ENCODE data around the gene PSG7. TPM values are rescaled to one million over a fixed set of nuclear protein-coding genes. Genes with fewer than 3 reads are reported as not detected.
"Not testable (repeated sequence)": the region's sequence is repeated elsewhere in the genome, so short reads cannot be mapped to it uniquely, and the experiment has no call there.

The PSG7 gene
- total RNA-seq, 1 experiment from 2014 or later: not detected

DNA sequence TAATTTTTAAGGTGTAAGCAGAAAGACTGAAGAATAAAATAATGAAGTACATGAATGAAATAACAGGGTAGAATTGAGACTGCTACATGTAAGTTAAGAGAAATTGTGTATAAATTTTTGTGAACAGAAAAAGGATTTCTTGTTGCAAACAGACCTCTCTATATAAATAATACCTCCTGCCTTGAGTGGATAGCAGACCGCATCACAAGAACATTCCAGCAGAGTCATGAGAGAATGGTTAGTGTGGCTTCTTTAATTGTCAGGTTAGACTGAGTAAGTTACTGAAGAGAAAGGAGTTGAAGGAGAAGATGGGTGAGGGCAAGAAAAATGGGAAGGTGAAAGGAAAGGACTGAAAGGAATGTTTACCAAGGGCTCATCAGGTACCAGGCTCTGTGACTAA, 37.9 kb downstream of the PSG7 start:
- not testable (repeated sequence) for H3T11ph ChIP-seq (ENCODE audit: low read length); DNase-seq; H3K79me2 ChIP-seq (ENCODE audit: insufficient read depth, low read length); H3K27me3 ChIP-seq (ENCODE audit: insufficient read depth, low read length); H2AFZ ChIP-seq (ENCODE audit: low read length); H2BK15ac ChIP-seq (ENCODE audit: low read depth, low read length); H3K4ac ChIP-seq (ENCODE audit: low read depth, low read length); H3K9ac ChIP-seq (ENCODE audit: extremely low read depth, insufficient read length, low read length); H3K14ac ChIP-seq (ENCODE audit: insufficient read depth, low read length); H3K27ac ChIP-seq (ENCODE audit: insufficient read length, low read depth, low read length); H3K56ac ChIP-seq (ENCODE audit: insufficient read length, low read depth, low read length); H3K18ac ChIP-seq (ENCODE audit: insufficient read length, low read depth, low read length); H2BK12ac ChIP-seq (ENCODE audit: insufficient read length, low read depth, low read length); H3K27me3 Mint-ChIP-seq (ENCODE audit: low read depth); H3K4me3 Mint-ChIP-seq; H4K5ac ChIP-seq (ENCODE audit: insufficient read length, low read depth, low read length); H3K4me1 Mint-ChIP-seq; H4K20me1 ChIP-seq (ENCODE audit: control insufficient read depth, insufficient read depth, insufficient read length); H4K91ac ChIP-seq (ENCODE audit: insufficient read length, low read depth, low read length); H3K23me2 ChIP-seq (ENCODE audit: insufficient read length, low read depth, low read length, poor library complexity, severe bottlenecking); H3K23ac ChIP-seq (ENCODE audit: insufficient read length, low read depth, low read length); H3K27ac Mint-ChIP-seq; H2BK120ac ChIP-seq (ENCODE audit: low read depth, low read length, poor library complexity, severe bottlenecking); H2BK20ac ChIP-seq (ENCODE audit: low read depth, low read length, poor library complexity, severe bottlenecking); H3K79me1 ChIP-seq (ENCODE audit: insufficient read depth, low read depth, low read length, poor library complexity, severe bottlenecking); H4K8ac ChIP-seq (replicated peaks; ENCODE audit: insufficient read length, low read depth, low read length); H2BK5ac ChIP-seq (ENCODE audit: insufficient read length, low read length); H2AK5ac ChIP-seq (ENCODE audit: insufficient read length, low read length); H3K4me2 ChIP-seq (ENCODE audit: insufficient read depth, insufficient read length, low read length); H3K4me1 ChIP-seq (ENCODE audit: insufficient read depth, low read length)
- peaks cover 88 to 92% of the 10 kb centered on the region in 2 experiments for H3K9me3 Mint-ChIP-seq
- H3K9me3 ChIP-seq (ENCODE audit: control insufficient read depth, low read depth, low read length): peaks cover 31% of the 10 kb centered on the region
- H3K36me3 Mint-ChIP-seq (ENCODE audit: insufficient read depth in 1 of 3, low read depth in 3 of 3): peaks cover 0 to 16% (median 8%) of the 10 kb centered on the region in 3 experiments; a peak in 6 of 7 replicates
- no CpG with 5 or more reads among the region's 1 CpG for WGBS (ENCODE audit: extremely low coverage, insufficient read length, low lambda C conversion rate)

- not testable (repeated sequence) for H4K5ac ChIP-seq (ENCODE audit: insufficient read length, low read depth, low read length); H3K14ac ChIP-seq (ENCODE audit: insufficient read depth, low read length); H3K9ac ChIP-seq (ENCODE audit: extremely low read depth, insufficient read length, low read length); H2BK12ac ChIP-seq (ENCODE audit: insufficient read length, low read depth, low read length); H3K18ac ChIP-seq (ENCODE audit: insufficient read length, low read depth, low read length); H3K4me1 ChIP-seq (ENCODE audit: insufficient read depth, low read length); H2AFZ ChIP-seq (ENCODE audit: low read length); H3K79me2 ChIP-seq (ENCODE audit: insufficient read depth, low read length); H3K27me3 ChIP-seq (ENCODE audit: insufficient read depth, low read length); H3K27ac Mint-ChIP-seq; H3K4me3 Mint-ChIP-seq; H2AK5ac ChIP-seq (ENCODE audit: insufficient read length, low read length); H3T11ph ChIP-seq (ENCODE audit: low read length); H3K27ac ChIP-seq (ENCODE audit: insufficient read length, low read depth, low read length); H3K4ac ChIP-seq (ENCODE audit: low read depth, low read length); H4K8ac ChIP-seq (replicated peaks; ENCODE audit: insufficient read length, low read depth, low read length); H3K79me1 ChIP-seq (ENCODE audit: insufficient read depth, low read depth, low read length, poor library complexity, severe bottlenecking); H2BK120ac ChIP-seq (ENCODE audit: low read depth, low read length, poor library complexity, severe bottlenecking); H3K23me2 ChIP-seq (ENCODE audit: insufficient read length, low read depth, low read length, poor library complexity, severe bottlenecking); H2BK20ac ChIP-seq (ENCODE audit: low read depth, low read length, poor library complexity, severe bottlenecking); H3K4me2 ChIP-seq (ENCODE audit: insufficient read depth, insufficient read length, low read length); H3K23ac ChIP-seq (ENCODE audit: insufficient read length, low read depth, low read length); DNase-seq; H3K56ac ChIP-seq (ENCODE audit: insufficient read length, low read depth, low read length); H4K20me1 ChIP-seq (ENCODE audit: control insufficient read depth, insufficient read depth, insufficient read length); H2BK5ac ChIP-seq (ENCODE audit: insufficient read length, low read length); H3K4me1 Mint-ChIP-seq; H3K27me3 Mint-ChIP-seq (ENCODE audit: low read depth); H2BK15ac ChIP-seq (ENCODE audit: low read depth, low read length); H4K91ac ChIP-seq (ENCODE audit: insufficient read length, low read depth, low read length)
- H3K9me3 ChIP-seq (ENCODE audit: control insufficient read depth, low read depth, low read length): peaks cover 31% of the 10 kb centered on the region
- H3K9me3 Mint-ChIP-seq: peaks cover 87 to 88% of the 10 kb centered on the region in 2 experiments
- H3K36me3 Mint-ChIP-seq (ENCODE audit: insufficient read depth in 1 of 3, low read depth in 3 of 3): peaks cover 0 to 16% (median 8%) of the 10 kb centered on the region in 3 experiments; a peak in 6 of 7 replicates
- no CpG with 5 or more reads among the region's 1 CpG for WGBS (ENCODE audit: extremely low coverage, insufficient read length, low lambda C conversion rate)
Observed at GRCh38 chr19:42898656-42899055, 38.4 kb downstream of the PSG7 start.

Data from H9 (cell line).